ENCODE results near the gene UBE2V1.
A peak's percentile ranks its signal among the peaks of the same experiment; 100 is the strongest.
"Not testable (repeated sequence)": the region's sequence is repeated elsewhere in the genome, so short reads cannot be mapped to it uniquely, and the experiment has no call there.

The UBE2V1 gene

GRCh38 chr20:50115591-50116367 lies 2.8 kb upstream of the UBE2V1 start:
- peak overlapping the region; percentile 74 for H3K4me3 ChIP-seq (ENCODE audit: low read depth, low read length)

- peak overlapping the region; percentile 74 for H3K4me3 ChIP-seq (ENCODE audit: low read depth, low read length)
These were observed 2.1 kb upstream of the UBE2V1 start for GRCh38 chr20:50115041-50115512.

GRCh38 chr20:50113420-50114224 lies 672 bp upstream of the UBE2V1 start:
- H3K4me3 ChIP-seq (ENCODE audit: low read depth, low read length), result peak overlapping the region; percentile 88

- peak overlapping the region; percentile 88 for H3K4me3 ChIP-seq (ENCODE audit: low read depth, low read length)
These were observed 988 bp downstream of the UBE2V1 start for GRCh38 chr20:50111829-50112495.

- H3K4me3 ChIP-seq (ENCODE audit: low read depth, low read length), result peak overlapping the region; percentile 88
These were observed 1.7 kb downstream of the UBE2V1 start for GRCh38 chr20:50111120-50111828.

GRCh38 chr20:50110141-50111047 lies 2.6 kb downstream of the UBE2V1 start:
- no peak overlapping the region for H3K4me3 ChIP-seq (ENCODE audit: low read depth, low read length)

GRCh38 chr20:50108556-50109235 lies 4.3 kb downstream of the UBE2V1 start:
- no peak overlapping the region for H3K4me3 ChIP-seq (ENCODE audit: low read depth, low read length)

GRCh38 chr20:50107796-50108331 lies 5.1 kb downstream of the UBE2V1 start:
- no peak overlapping the region for H3K4me3 ChIP-seq (ENCODE audit: low read depth, low read length)

- H3K4me3 ChIP-seq (ENCODE audit: low read depth, low read length), result no peak overlapping the region
These were observed 5.8 kb downstream of the UBE2V1 start for GRCh38 chr20:50107086-50107660.

- not testable (repeated sequence) for H3K4me3 ChIP-seq (ENCODE audit: low read depth, low read length)
These were observed 6.3 kb downstream of the UBE2V1 start for GRCh38 chr20:50106669-50107068.

- H3K4me3 ChIP-seq (ENCODE audit: low read depth, low read length), result not testable (repeated sequence)
These were observed 9.4 kb downstream of the UBE2V1 start for GRCh38 chr20:50103464-50104107.

- not testable (repeated sequence) for H3K4me3 ChIP-seq (ENCODE audit: low read depth, low read length)
These were observed 10.4 kb downstream of the UBE2V1 start for GRCh38 chr20:50102551-50102950.

GRCh38 chr20:50101887-50102286 lies 11.1 kb downstream of the UBE2V1 start:
- H3K4me3 ChIP-seq (ENCODE audit: low read depth, low read length), result no peak overlapping the region

GRCh38 chr20:50101281-50101680 lies 11.7 kb downstream of the UBE2V1 start:
- H3K4me3 ChIP-seq (ENCODE audit: low read depth, low read length), result no peak overlapping the region

GRCh38 chr20:50100552-50100951 lies 12.4 kb downstream of the UBE2V1 start:
- no peak overlapping the region for H3K4me3 ChIP-seq (ENCODE audit: low read depth, low read length)

GRCh38 chr20:50099565-50099991 lies 13.4 kb downstream of the UBE2V1 start:
- H3K4me3 ChIP-seq (ENCODE audit: low read depth, low read length), result no peak overlapping the region

- no peak overlapping the region for H3K4me3 ChIP-seq (ENCODE audit: low read depth, low read length)
These were observed 13.8 kb downstream of the UBE2V1 start for GRCh38 chr20:50099113-50099512.

- H3K4me3 ChIP-seq (ENCODE audit: low read depth, low read length), result no peak overlapping the region
These were observed 14.7 kb downstream of the UBE2V1 start for GRCh38 chr20:50098259-50098658.

Data from iPS-11a (cell line).